ENCODE measurements around the gene TMC3.

The TMC3 gene

GRCh38 chr15:81343371-81343770 lies 30.6 kb downstream of the TMC3 start:
- DNase-seq = no peak

DNA sequence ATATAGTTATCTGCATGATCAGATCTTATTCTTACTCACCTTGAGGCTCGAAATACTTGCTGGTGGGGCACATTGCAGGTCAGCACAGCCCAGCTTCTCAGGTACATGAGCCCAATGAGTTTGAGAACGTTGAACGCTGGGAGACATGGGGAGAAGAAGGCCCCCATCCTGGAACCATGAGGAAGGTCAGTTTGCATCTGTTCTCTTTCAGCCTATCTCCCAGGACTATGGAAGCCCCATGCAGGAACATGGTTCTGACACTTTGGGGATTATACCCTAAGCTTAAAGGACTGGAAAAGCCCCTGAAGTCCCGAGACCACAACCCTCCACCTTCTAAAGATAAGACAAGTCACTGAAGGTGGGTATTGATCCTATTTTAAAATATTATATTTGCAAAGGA lies 32.7 kb downstream of the TMC3 start:
- no peak for DNase-seq

- no peak for DNase-seq
These were observed 34.2 kb downstream of the TMC3 start for GRCh38 chr15:81339851-81340250.

DNA sequence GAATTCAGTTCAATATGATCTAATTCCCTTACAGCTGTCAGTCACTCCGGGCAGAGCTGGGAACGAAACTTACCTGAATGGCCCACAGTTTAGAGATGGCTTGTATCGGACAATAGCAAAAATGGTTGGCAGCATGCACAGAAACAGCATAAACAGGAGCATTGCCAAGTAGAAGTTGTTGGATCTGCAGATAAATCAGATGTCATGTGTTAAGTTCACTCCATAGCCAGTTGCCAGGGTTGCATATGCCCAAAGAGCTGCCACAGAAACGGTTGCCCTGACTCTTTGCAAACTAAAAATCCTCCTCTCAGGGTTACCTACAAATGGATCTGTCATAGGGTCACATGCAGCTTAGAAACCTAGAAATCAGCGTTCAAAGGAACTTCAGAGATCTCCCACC lies 34.7 kb downstream of the TMC3 start:
- no peak for DNase-seq

- DNase-seq = peak; percentile 98
These were observed 35.6 kb downstream of the TMC3 start for GRCh38 chr15:81338170-81339007.

GRCh38 chr15:81337713-81338157 lies 36.3 kb downstream of the TMC3 start:
- DNase-seq = no peak

DNA sequence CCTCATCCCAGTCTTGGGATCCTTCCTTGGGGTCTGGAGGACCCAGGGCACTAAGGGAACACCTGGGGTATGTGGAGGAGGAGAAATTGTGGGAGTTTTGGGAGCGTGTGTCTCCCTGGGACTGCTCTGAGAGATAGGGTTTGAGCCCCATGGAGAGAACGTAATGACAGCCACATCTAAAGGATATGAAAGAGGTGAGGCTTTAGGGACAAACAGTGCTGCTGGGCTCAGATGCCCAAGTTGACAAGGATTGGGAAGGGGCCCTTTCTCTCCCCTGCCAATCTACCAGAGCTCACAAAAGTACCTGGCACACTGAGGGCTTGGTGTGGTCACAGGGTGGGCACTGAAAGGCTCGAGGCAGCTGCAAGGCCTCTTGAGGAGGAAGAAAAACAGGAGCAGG lies 36.8 kb downstream of the TMC3 start:
- DNase-seq = no peak

DNA sequence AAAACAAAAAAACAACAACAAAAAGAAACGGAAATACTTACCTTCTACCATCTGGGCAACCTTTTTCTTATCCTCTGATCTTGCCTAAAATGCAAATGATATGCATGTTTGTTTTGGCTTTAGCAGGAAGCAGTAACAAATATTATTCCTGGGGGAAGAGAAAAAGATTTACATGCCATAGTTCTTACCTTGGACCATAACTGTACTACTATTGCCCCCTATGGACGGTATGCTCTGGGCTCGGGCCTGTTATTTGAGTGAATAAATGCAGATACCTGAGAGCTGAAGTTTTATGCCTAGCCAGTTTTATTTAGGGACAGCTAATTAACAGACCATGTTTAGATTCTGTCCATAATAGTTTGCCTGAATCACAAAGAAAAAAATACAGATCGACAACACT lies 37.4 kb downstream of the TMC3 start:
- DNase-seq = peak; percentile 56

DNA sequence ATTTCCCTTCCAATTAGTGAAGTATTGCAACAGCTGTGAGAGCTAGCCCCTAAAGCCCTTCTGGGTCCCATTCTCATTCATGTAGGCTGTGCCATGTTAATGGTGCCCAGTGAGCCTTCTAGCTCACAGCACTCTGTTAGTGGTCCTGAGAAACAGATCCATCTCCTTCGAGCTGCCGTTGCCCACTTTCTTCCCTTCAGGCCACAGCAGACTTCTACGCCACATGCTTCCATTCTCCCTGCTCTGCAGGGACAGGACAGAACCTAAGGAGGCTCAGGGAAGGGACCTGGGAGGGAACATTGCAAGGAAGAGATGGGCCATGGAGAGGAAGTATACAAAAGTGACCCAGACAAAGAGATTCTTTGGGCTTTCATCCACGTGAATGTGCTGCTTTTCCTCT lies 38.4 kb downstream of the TMC3 start:
- no peak for DNase-seq

DNA sequence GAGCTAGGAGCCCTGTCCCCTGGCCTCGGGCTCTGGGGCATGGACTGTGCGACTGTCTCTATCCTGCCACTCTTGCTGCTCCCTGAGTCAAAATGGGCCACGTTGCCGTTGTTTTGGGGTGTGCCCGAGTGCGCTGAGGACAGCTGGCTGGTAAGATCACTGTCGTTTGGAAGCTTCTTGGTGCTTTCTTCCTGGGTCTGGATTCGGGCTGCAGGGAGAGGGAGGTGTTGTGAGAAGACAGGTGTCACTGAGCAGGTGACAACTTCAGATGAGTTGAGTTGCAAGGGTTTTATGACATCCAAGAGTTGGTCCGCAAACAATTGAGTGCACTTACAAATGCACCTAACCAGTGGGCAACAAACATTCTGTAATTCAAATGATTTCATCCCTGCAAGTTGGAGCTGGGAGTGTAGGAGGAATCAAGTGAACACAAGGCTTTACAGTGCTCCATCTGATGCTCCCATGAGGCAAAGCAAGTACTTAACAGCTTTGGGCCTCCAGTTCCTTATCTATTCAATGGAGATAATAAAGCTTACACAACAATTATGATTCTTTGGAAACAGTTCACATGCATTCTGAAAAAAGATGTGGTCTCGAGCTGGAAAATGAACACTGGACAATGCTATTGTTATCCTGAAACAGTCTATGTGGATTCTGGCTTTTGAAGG lies 39.1 kb downstream of the TMC3 start:
- no peak for DNase-seq

DNA sequence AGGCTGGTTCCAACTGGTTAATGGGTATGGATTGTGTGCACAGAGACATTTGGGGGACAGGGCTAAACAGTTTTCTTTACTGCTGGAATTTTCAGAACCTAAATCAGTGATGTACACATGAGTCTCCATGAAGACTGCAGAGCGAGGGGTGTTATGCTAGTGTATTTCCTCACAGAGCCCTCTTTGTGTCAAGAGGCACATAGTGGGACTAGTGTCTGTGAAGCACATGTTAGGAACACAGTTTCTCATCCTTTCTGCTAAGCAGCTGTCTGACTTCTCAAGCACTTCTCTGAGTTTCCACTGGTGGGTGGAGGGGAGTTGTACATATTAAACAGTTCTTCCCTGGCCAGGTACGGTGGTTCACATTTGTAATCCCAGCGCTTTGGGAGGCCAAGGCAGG lies 40.6 kb downstream of the TMC3 start:
- no peak for DNase-seq

DNA sequence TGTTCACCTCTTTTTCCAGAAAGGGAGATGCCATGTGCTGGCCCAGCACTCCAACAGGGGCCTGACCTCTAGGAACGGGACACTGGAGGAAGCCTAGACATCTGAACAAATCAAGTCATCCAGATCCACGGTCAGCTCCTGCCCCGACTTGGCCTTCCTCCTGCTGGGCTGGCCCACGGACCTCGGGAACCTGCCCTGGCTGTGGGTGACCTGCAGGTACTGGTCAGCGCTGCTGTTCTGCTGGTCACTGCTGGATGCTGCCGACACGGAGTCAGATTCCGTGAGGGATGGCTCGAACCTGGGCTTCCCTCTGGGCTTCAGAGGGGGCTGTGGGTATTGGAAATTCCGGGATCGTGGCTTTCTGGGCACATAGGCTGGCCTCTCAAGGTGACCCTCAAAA lies 41.7 kb downstream of the TMC3 start:
- DNase-seq = no peak

DNA sequence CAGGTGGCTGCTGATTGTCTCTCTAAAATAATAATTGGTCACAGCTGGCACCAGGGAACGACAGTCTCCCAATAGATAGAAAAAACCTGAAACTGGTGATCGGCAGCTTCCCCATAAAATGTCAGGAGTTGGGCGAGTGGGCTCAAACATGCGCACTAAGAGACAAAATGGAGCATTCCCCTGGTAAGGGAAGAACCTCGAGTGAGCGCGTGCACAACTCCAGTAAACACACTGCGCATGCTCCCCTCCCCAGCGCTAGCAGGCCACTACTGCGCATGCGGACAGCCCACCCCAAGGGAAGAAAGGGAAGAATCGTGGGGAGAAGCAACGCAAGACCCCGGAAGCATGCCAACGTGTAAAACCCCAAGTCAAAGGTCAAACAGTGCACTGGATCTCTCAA lies 42.4 kb downstream of the TMC3 start:
- no peak for DNase-seq

DNA sequence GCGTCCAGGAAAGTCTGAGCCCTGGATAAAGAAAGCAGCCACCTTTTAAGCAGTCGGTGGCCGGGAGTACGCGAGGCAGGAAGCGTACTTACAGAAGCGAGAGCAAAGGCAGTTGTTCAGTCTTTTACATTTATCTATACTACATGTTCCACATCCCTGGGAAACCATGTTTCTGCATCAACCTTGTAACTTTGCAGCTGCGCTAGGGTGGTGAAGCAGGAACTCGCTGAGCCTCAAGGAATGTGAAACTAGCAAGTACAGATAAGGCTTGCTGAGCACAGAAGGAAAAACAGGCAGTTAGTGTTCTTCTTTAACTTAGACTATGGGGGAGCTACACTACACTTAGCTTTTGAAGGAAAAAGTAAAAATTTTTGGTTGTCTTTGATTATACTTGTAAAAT lies 42.9 kb downstream of the TMC3 start:
- DNase-seq = peak; percentile 20

- peak; percentile 12 for DNase-seq
These were observed 43.5 kb downstream of the TMC3 start for GRCh38 chr15:81330366-81331090.

GRCh38 chr15:81329446-81329845 lies 44.6 kb downstream of the TMC3 start:
- no peak for DNase-seq

DNA sequence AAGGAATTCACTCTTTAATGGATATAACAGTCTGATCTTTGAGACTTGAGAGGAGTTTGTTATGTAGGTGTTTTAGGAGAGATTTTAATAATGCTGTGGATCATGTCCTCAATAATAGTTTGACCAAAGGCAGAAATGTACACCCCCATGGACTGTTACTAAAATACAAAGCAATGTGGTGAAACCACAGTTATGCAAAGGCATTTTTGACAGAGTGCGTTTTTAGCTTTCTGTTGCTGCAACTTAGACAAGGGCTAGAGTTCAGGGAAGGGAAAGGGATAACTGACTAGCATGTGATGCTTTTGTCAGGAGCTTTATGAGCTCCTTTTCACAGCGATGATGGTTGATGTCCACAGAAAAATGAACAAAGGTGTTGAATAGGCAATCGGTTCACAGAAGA lies 46.5 kb downstream of the TMC3 start:
- peak; percentile 92 for DNase-seq

- peak; percentile 26 for DNase-seq
These were observed 47.4 kb downstream of the TMC3 start for GRCh38 chr15:81326466-81327212.

DNA sequence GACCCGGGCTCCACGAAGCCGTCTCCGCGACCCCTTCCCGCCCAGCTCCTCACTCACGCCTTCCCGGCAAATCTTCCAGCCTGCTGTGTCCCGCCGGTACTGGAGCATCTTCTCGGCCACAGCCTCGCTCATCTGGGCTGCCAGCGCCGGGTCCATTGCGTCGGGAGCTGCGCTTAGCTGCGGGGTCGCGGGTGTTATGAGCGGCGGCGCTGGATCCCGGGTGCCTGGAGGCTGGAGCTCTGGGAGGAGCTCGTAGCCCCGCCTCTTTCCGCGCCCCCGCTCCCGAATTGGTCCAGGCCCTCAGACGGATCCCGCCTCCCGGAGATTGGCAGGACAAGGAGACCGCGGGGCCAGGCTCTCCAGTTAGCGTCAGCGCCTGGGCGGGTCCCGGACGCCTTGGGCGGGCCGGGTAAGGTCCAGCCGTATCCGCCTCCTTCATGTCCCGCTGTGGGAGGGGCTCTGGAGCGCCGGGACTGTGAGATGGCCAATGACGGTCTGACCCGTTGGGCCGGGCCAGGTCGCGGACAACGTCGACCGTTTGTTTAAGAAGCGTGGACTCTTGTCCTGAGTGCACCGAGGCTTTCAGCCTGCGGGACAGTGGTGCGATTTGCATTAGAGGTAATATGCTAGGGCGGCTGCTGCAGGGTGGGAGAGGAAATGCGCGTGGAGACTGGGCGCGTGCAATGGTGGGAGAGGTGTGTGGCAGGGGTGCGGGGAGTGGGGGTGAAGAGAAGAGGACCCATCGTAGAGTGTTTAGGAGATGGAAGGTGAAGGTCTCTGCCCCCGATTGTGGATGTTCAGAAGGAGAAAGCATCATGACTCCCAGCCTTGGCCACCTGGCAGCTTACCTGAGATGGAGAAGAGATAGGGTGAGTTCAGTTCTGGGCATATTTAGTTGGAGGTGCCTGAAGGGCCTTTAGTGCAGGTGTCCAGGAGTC lies 49.8 kb downstream of the TMC3 start, which contains the start of gene STARD5:
STARD5 (minus strand) TSS at position 198 of the 938 bp plus-strand sequence; CDS start at position 156, 42 bp downstream.
- DNase-seq = peak; percentile 97

GRCh38 chr15:81323559-81323943 lies 50.5 kb downstream of the TMC3 start:
- DNase-seq = no peak

DNA sequence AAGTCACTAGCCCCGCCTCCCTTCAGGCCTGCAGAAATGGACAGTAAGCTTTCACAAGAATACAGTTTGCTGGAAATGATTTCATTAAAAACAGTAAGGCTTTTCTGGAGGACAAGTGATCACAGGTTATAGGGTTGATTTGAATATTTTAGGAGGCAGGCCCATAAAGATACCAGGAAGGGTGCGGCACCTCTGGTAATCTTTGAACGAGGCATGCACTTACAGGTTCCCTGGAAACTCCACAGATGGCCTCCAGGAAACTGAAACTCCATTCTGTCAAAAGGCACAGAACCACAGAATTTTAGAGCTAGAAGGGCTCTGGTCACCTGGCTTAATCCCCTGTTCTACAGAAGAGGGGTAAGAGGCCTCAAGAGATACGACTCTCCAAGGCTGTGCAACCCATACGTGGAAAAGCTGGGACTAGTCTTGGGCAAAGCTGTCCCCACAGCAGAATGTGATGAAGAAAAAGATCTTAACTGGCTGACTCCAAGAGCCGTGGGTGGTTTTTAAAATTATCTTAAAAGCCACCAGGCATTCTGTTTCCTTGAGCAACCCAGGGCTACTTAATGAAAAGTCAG lies 51.2 kb downstream of the TMC3 start:
- DNase-seq = no peak
